PC-9 (cell line): ENCODE measurements around the gene PDLIM7. TPM values are rescaled to one million over a fixed set of nuclear protein-coding genes. Genes with fewer than 3 reads are reported as not detected.

Experiments
- BruUV-seq: library from RNA; stranded (reverse); fragments of 400-500 nt; replicated peaks from 2 replicates; lab custom pipeline; 2021; lab: Mats Ljungman, UMichigan
- CTCF ChIA-PET: fragments of 300-600 bp; sonication (Branson Sonifier 250); formaldehyde crosslinking; loops from one replicate; lab custom pipeline; 2022; ENCODE audit warnings: antibody characterized with exemption; lab: Charles Lee
- POLR2A ChIA-PET: fragments of 300-600 bp; sonication (Branson Sonifier 250); formaldehyde crosslinking; loops from one replicate; lab custom pipeline; 2022; ENCODE audit warnings: antibody characterized with exemption; ENCODE audit not compliant: unreplicated experiment; lab: Charles Lee
- DNase-seq, 2 experiments: peaks; one replicate each; pipeline versions ENCODE4 v3.0.0 to v3.0.0-alpha.2; 2015 to 2022; ENCODE audit warnings: mixed read lengths in 1 of 2
- H2AFZ ChIP-seq: fragments of 200-600 bp; sonication (generic); 2 replicates; pipeline ENCODE4 v1.8.1; 2017; ENCODE audit warnings: antibody characterized with exemption
- H3F3A ChIP-seq: fragments of 200-600 bp; sonication (generic); 2 replicates; pipeline ENCODE4 v1.8.1; 2017; ENCODE audit warnings: antibody characterized with exemption, mild to moderate bottlenecking, low read depth; ENCODE audit not compliant: insufficient read depth
- H3K27ac ChIP-seq: fragments of 200-600 bp; sonication (generic); 2 replicates; pipeline ENCODE4 v1.6.1; 2016; ENCODE audit warnings: mixed run types
- H3K27me3 ChIP-seq: fragments of 200-600 bp; sonication (generic); 2 replicates; pipeline ENCODE4 v1.6.1; 2016; ENCODE audit warnings: low read depth, mixed run types; ENCODE audit not compliant: insufficient read depth
- H3K36me3 ChIP-seq: fragments of 200-600 bp; sonication (generic); 2 replicates; pipeline ENCODE4 v1.6.1; 2016; ENCODE audit warnings: low read depth, mixed run types
- H3K4me1 ChIP-seq: fragments of 200-600 bp; sonication (generic); replicated peaks from 2 replicates; pipeline ENCODE4 v1.6.1; 2016; ENCODE audit warnings: mixed run types; ENCODE audit not compliant: insufficient read depth
- H3K4me2 ChIP-seq: fragments of 200-600 bp; sonication (generic); 2 replicates; pipeline ENCODE4 v1.6.1; 2017; ENCODE audit warnings: mixed run types
- H3K4me3 ChIP-seq: fragments of 200-600 bp; sonication (generic); 2 replicates; pipeline ENCODE4 v1.6.1; 2016; ENCODE audit warnings: mixed run types
- H3K79me2 ChIP-seq: fragments of 200-600 bp; sonication (generic); 2 replicates; pipeline ENCODE4 v1.6.1; 2017; ENCODE audit warnings: low read depth, mixed run types
- H3K9me2 ChIP-seq: fragments of 200-600 bp; sonication (generic); 2 replicates; pipeline ENCODE4 v1.8.1; 2017; ENCODE audit warnings: mild to moderate bottlenecking; ENCODE audit not compliant: insufficient read depth
- H3K9me3 ChIP-seq: fragments of 200-600 bp; sonication (generic); 2 replicates; pipeline ENCODE4 v1.8.1; 2016; ENCODE audit warnings: low read depth; ENCODE audit not compliant: insufficient read depth
- H4K20me1 ChIP-seq: fragments of 200-600 bp; sonication (generic); 2 replicates; pipeline ENCODE4 v1.8.1; 2017; ENCODE audit not compliant: insufficient read depth
- CTCF ChIP-seq: fragments of 200-600 bp; sonication (generic); conservative IDR thresholded peaks from 2 replicates; pipeline ENCODE4 v1.6.1; 2017; ENCODE audit warnings: mixed run types, antibody characterized with exemption, mild to moderate bottlenecking, moderate library complexity
- EZH2 ChIP-seq: fragments of 200-600 bp; sonication (generic); IDR thresholded peaks from 2 replicates; pipeline ENCODE4 v1.8.0; 2017; ENCODE audit warnings: antibody characterized with exemption, low read depth
- intact Hi-C: fragments of 100-400 bp; cut with micrococcal nuclease; formaldehyde crosslinking; loops from one replicate; pipeline ENCODE4 v1.10.0; 2022; ENCODE audit not compliant: unreplicated experiment
- total RNA-seq: library from RNA; stranded (reverse); gene quantifications from 2 replicates; pipeline ENCODE4 v1.2.3, GENCODE V29; 2021

PDLIM7 gene
- total RNA-seq, 1 experiment from 2014 or later, result 167 TPM

GRCh38 chr5:177482359-177482795 is 15.0 kb downstream of the PDLIM7 start:
- H4K20me1 ChIP-seq, result no peaks in the 10 kb centered on the region

GRCh38 chr5:177479774-177480173 is 17.6 kb downstream of the PDLIM7 start:
- Histone ChIP-seq H3K4me2 (no peak overlapping the region), H3K79me2 (no peaks in the 10 kb centered on the region), H3K4me1 (no peaks in the 10 kb centered on the region), H4K20me1 (no peaks in the 10 kb centered on the region), H3K27ac (no peak overlapping the region), H3F3A (peaks cover 49% of the 10 kb centered on the region), H3K36me3 (no peaks in the 10 kb centered on the region), H3K27me3 (no peaks in the 10 kb centered on the region), H2AFZ (no peak overlapping the region), H3K9me2 (no peaks in the 10 kb centered on the region), H3K9me3 (no peaks in the 10 kb centered on the region), H3K4me3 (no peak overlapping the region)
- TF ChIP-seq EZH2 (no peak), CTCF (no peak)
- intact Hi-C loops, result no loop called here
- DNase-seq, result peak in 1 of 2 experiments; percentile 24
- no TSS peak for BruUV-seq
- POLR2A ChIA-PET, result interaction anchor here (0.6 kb wide), 2 partner anchors 13 to 37 kb away, joined by 3 to 8 read pairs; partner anchors contain the start of gene DDX41
- CTCF ChIA-PET, result no interaction called here

More at GRCh38 chr5:177482359-177482795, 15.0 kb downstream of the PDLIM7 start:
- intact Hi-C loops, result no loop called here
- Histone ChIP-seq H3K9me3 (no peaks in the 10 kb centered on the region), H3K4me3 (no peak overlapping the region), H3K27me3 (no peaks in the 10 kb centered on the region), H3K4me1 (no peaks in the 10 kb centered on the region), H3K9me2 (no peaks in the 10 kb centered on the region), H3F3A (peaks cover 47% of the 10 kb centered on the region), H3K4me2 (no peak overlapping the region), H3K79me2 (no peaks in the 10 kb centered on the region), H3K36me3 (no peaks in the 10 kb centered on the region), H3K27ac (no peak overlapping the region), H2AFZ (no peak overlapping the region)
- ChIA-PET POLR2A (no interaction called here), CTCF (no interaction called here)
- BruUV-seq, result no TSS peak
- TF ChIP-seq EZH2, result no peak
- TF ChIP-seq CTCF, result no peak
- DNase-seq, result peak in 1 of 2 experiments; percentile 19

DNA sequence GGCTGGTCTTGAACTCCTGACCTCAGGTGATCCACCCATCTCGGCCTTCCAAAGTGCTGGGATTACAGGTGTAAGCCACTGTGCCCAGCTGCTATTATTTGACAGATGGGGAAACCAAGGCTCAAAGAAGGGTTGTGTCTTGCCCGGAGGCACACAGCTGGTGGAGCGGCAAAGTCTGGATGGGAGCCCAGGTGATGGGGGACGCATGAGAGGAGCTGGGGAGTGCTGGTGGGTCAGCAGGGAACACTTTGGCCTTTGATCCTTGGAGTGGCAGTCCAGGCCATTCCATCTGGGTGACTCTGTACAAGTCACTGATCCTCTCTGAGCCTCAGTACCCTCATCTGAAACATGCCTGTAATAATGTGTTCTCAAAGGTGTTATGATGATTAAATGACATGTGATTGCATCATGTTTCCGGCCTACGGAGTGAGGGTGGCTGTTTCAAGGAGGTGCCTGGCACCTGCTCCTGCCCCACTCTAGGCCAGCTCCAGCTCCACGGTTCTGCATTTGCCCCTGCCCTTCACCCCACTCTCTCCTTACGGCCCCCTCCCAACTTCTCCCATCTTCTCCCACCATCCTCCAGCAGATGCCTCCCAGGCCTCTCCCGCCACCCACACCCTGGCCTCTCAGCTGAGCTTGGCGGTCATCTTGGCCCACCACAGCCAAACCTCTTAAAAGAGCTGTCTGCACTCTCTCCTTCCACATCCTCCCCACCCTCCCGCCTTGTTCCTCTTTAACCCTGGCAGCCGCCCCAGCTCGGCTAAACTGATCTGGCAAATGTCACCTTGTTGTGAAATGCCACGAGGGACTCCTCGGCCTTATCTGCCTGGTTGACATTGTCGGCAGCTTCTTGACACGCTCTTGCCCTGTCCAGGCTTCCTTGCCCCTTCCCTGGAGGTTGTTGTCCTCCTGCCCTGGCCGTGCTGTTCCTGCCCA is 18.4 kb downstream of the PDLIM7 start:
- intact Hi-C loops, result no loop called here
- CTCF ChIA-PET, result interaction anchor here (1.0 kb wide), 1 partner anchor 23 kb away, joined by 4 read pairs; no protein-coding TSS in a partner anchor
- no peaks in the 10 kb centered on the region for H3K27me3 ChIP-seq
- H4K20me1 ChIP-seq, result no peaks in the 10 kb centered on the region
- no peaks in the 10 kb centered on the region for H3K79me2 ChIP-seq
- H3K4me1 ChIP-seq, result no peaks in the 10 kb centered on the region
- H3K4me3 ChIP-seq, result no peak overlapping the region
- no peak overlapping the region for H3K27ac ChIP-seq
- TF ChIP-seq CTCF (no peak), EZH2 (no peak)
- peaks cover 57% of the 10 kb centered on the region for H3F3A ChIP-seq
- BruUV-seq, result no TSS peak
- H2AFZ ChIP-seq, result no peak overlapping the region
- DNase-seq, result no peak
- no peaks in the 10 kb centered on the region for H3K9me3 ChIP-seq
- no peaks in the 10 kb centered on the region for H3K9me2 ChIP-seq
- POLR2A ChIA-PET, result interaction anchor here (0.6 kb wide), 3 partner anchors 13 to 38 kb away, joined by 3 to 8 read pairs (median 3); partner anchors contain the start of gene DDX41
- no peaks in the 10 kb centered on the region for H3K36me3 ChIP-seq
- H3K4me2 ChIP-seq, result no peak overlapping the region
